Lower leg skin (tissue), 4 donors: ENCODE data around the gene BPHL. TPM values are rescaled to one million over a fixed set of nuclear protein-coding genes. Genes with fewer than 3 reads are reported as not detected.

Experiments
- DNase-seq, 2 donors: peaks; one replicate each; pipeline ENCODE4 v3.0.0-alpha.2; 2019; ENCODE audit warnings: low spot score in 2 of 2
- H3K4me3 ChIP-seq: fragments of 200-600 bp; sonication (generic); 2 replicates; pipeline ENCODE4 v1.5.1; 2017; ENCODE audit warnings: mild to moderate bottlenecking, low read depth; ENCODE audit not compliant: poor library complexity, severe bottlenecking
- CTCF ChIP-seq, 3 donors: fragments of 450-650 bp; IDR thresholded peaks; one replicate each; pipeline ENCODE4 v1.5.1; 2016; ENCODE audit warnings: antibody characterized with exemption in 3 of 3, mild to moderate bottlenecking in 3 of 3, moderate library complexity in 2 of 3
- POLR2A ChIP-seq, 2 donors: fragments of 450-650 bp; IDR thresholded peaks; one replicate each; pipeline ENCODE4 v1.6.1; 2016 to 2017; ENCODE audit warnings: antibody characterized with exemption in 2 of 2, mild to moderate bottlenecking in 1 of 2, moderate library complexity in 1 of 2
- WGBS, 2 donors: methylation state at CpG; one replicate each; pipeline ENCODE4 v1.1.5; 2018; 5-methylcytosine and 5-hydroxymethylcytosine counted together
- intact Hi-C: fragments of 100-400 bp; cut with DNase I; formaldehyde crosslinking; loops from one replicate; pipeline ENCODE4 v1.15.0; 2023; ENCODE audit warnings: low total_unique reads
- total RNA-seq, 4 donors: library from RNA; depleted of rRNA; stranded (reverse); fragments of >200 nt; gene quantifications; one replicate each; pipeline ENCODE4 v1.1.0, GENCODE V29; 2016

The BPHL gene
- total RNA-seq, 4 donors from 2014 or later: 14.9 to 30.4 (median 23.3) TPM

GRCh38 chr6:3157131-3157933 lies 38.8 kb downstream of the BPHL start, which contains the start of gene TUBB2A:
TSS of gene TUBB2A (minus strand) at chr6:3157544. CDS start at chr6:3157463, 81 bp downstream.
- DNase-seq: peak; percentile 71 to 97
- intact Hi-C loops: no loop called here
- 1 to 2% methylated on average over 8 to 69 of the region's 95 CpGs for WGBS, 2 donors
- H3K4me3 ChIP-seq: peak within 1 kb of the TSS; percentile 86
- TF ChIP-seq CTCF (IDR thresholded peaks at IDR 0.05): no peak
- peak in 1 of 2 donors; percentile 91 for TF ChIP-seq POLR2A (IDR thresholded peaks at IDR 0.05)

- WGBS, 2 donors: 42 to 57% methylated on average over 31 of the region's 31 CpGs
- TF ChIP-seq CTCF (IDR thresholded peaks at IDR 0.05) (no peak), POLR2A (IDR thresholded peaks at IDR 0.05) (no peak)
- intact Hi-C loops: no loop called here
- peak; percentile 77 to 93 for DNase-seq
- H3K4me3 ChIP-seq: no peak overlapping the region
Observed at GRCh38 chr6:3159805-3160781, 41.6 kb downstream of the BPHL start.

GRCh38 chr6:3162067-3162497 lies 43.6 kb downstream of the BPHL start:
- intact Hi-C loops: no loop called here
- TF ChIP-seq POLR2A (IDR thresholded peaks at IDR 0.05) (no peak), CTCF (IDR thresholded peaks at IDR 0.05) (no peak)
- 45 to 52% methylated on average over 6 to 7 of the region's 7 CpGs for whole genome bisulfite sequencing, 2 donors
- H3K4me3 ChIP-seq: no peak overlapping the region
- DNase-seq: no peak

GRCh38 chr6:3162565-3163247 lies 44.2 kb downstream of the BPHL start:
- peak; percentile 63 to 95 for DNase-seq
- H3K4me3 ChIP-seq: peak overlapping the region; percentile 55
- intact Hi-C loops: no loop called here
- WGBS, 2 donors: 0 to 1% methylated on average over 29 to 60 of the region's 74 CpGs
- TF ChIP-seq CTCF (IDR thresholded peaks at IDR 0.05) (peak in 1 of 3 donors; percentile 17), POLR2A (IDR thresholded peaks at IDR 0.05) (no peak)

- DNase-seq: peak in 1 of 2 donors; percentile 39
- WGBS, 2 donors: 7 to 9% methylated on average over 13 of the region's 13 CpGs
- no peak for TF ChIP-seq CTCF (IDR thresholded peaks at IDR 0.05)
- no peak for TF ChIP-seq POLR2A (IDR thresholded peaks at IDR 0.05)
- intact Hi-C loops: no loop called here
- H3K4me3 ChIP-seq: no peak overlapping the region
Observed at GRCh38 chr6:3163248-3163594, 44.7 kb downstream of the BPHL start.
